Activated T-helper 1 cell treated with anti-CD3 and anti-CD28 coated beads, Interleukin-12 subunit alpha, Interleukin-12 subunit beta, Interleukin-2, Interleukin-4 antibody, amounts not matched to agents 30 ng/mL and 10 ng/mL and 1 ng/mL, durations not matched to agents 14 hours and 24 hours and 36 hours (primary cell): ENCODE results near the gene COL15A1. TPM values are rescaled to one million over a fixed set of nuclear protein-coding genes. Genes with fewer than 3 reads are reported as not detected.

Source experiments
- DNase-seq: peaks from one replicate; pipeline ENCODE4 v3.0.0; 2021; ENCODE audit warnings: low spot score
- H3K27ac Mint-ChIP-seq: one replicate; pipeline ENCODE4 v1.8.0; 2021; ENCODE audit warnings: mild to moderate bottlenecking, mixed read lengths
- H3K27me3 Mint-ChIP-seq: one replicate; pipeline ENCODE4 v1.8.0; 2022; ENCODE audit warnings: mild to moderate bottlenecking, moderate library complexity, mixed read lengths; ENCODE audit not compliant: insufficient read depth
- H3K36me3 Mint-ChIP-seq: one replicate; pipeline ENCODE4 v1.8.0; 2021; ENCODE audit warnings: low read depth, mixed read lengths
- H3K4me1 Mint-ChIP-seq: one replicate; pipeline ENCODE4 v1.8.0; 2021; ENCODE audit warnings: low read depth, mixed read lengths
- H3K4me3 Mint-ChIP-seq: one replicate; pipeline ENCODE4 v1.8.0; 2021; ENCODE audit warnings: mild to moderate bottlenecking, moderate library complexity, mixed read lengths
- H3K9me3 Mint-ChIP-seq: one replicate; pipeline ENCODE4 v1.8.0; 2021; ENCODE audit warnings: mixed read lengths
- intact Hi-C: fragments of 100-400 bp; cut with micrococcal nuclease; formaldehyde crosslinking; loops from one replicate; pipeline ENCODE4 v1.15.1; 2024
- total RNA-seq: library from RNA; stranded (reverse); gene quantifications from 2 replicates; pipeline ENCODE4 v1.2.3, GENCODE V29; 2022

Gene COL15A1
- total RNA-seq, 1 donor from 2014 or later, result 0.05 TPM

- Mint-ChIP-seq H3K9me3 (no peaks in the 10 kb centered on the region), H3K4me1 (peaks cover 29% of the 10 kb centered on the region), H3K36me3 (peaks cover 4% of the 10 kb centered on the region), H3K27me3 (peaks cover 21% of the 10 kb centered on the region), H3K27ac (no peak overlapping the region), H3K4me3 (no peak overlapping the region)
- DNase-seq, result no peak
- intact Hi-C loops, result no loop called here
These were observed 52.3 kb downstream of the COL15A1 start for GRCh38 chr9:98995971-98996504.

- no peak for DNase-seq
- no peaks in the 10 kb centered on the region for H3K9me3 Mint-ChIP-seq
- intact Hi-C loops, result no loop called here
- H3K27me3 Mint-ChIP-seq, result peaks cover 21% of the 10 kb centered on the region
- peaks cover 41% of the 10 kb centered on the region for H3K4me1 Mint-ChIP-seq
- H3K4me3 Mint-ChIP-seq, result no peak overlapping the region
- peaks cover 4% of the 10 kb centered on the region for H3K36me3 Mint-ChIP-seq
- H3K27ac Mint-ChIP-seq, result no peak overlapping the region
These were observed 53.9 kb downstream of the COL15A1 start for GRCh38 chr9:98997604-98998003.

GRCh38 chr9:98998441-98999151 lies 54.9 kb downstream of the COL15A1 start:
- Mint-ChIP-seq H3K9me3 (no peaks in the 10 kb centered on the region), H3K36me3 (peaks cover 2% of the 10 kb centered on the region)

GRCh38 chr9:98999152-98999525 lies 55.4 kb downstream of the COL15A1 start:
- DNase-seq, result no peak
- Mint-ChIP-seq H3K27me3 (peaks cover 21% of the 10 kb centered on the region), H3K4me1 (peaks cover 36% of the 10 kb centered on the region), H3K27ac (no peak overlapping the region), H3K9me3 (no peaks in the 10 kb centered on the region), H3K4me3 (no peak overlapping the region), H3K36me3 (peaks cover 2% of the 10 kb centered on the region)
- intact Hi-C loops, result no loop called here

More at GRCh38 chr9:98998441-98999151, 54.9 kb downstream of the COL15A1 start:
- peaks cover 21% of the 10 kb centered on the region for H3K27me3 Mint-ChIP-seq
- peak; percentile 41 for DNase-seq
- no peak overlapping the region for H3K27ac Mint-ChIP-seq
- peaks cover 39% of the 10 kb centered on the region for H3K4me1 Mint-ChIP-seq
- intact Hi-C loops, result no loop called here
- H3K4me3 Mint-ChIP-seq, result no peak overlapping the region

- Mint-ChIP-seq H3K4me3 (no peak overlapping the region), H3K9me3 (no peaks in the 10 kb centered on the region), H3K27ac (no peak overlapping the region), H3K4me1 (peaks cover 27% of the 10 kb centered on the region), H3K27me3 (peaks cover 16% of the 10 kb centered on the region), H3K36me3 (no peaks in the 10 kb centered on the region)
- intact Hi-C loops, result loop anchor here (1.0 kb wide), 3 partner anchors 25 to 140 kb away; no protein-coding TSS in a partner anchor
- DNase-seq, result peak; percentile 44
These were observed 57.0 kb downstream of the COL15A1 start for GRCh38 chr9:99000476-99001395.

- peaks cover 26% of the 10 kb centered on the region for H3K4me1 Mint-ChIP-seq
- H3K4me3 Mint-ChIP-seq, result no peak overlapping the region
- H3K27me3 Mint-ChIP-seq, result peaks cover 9% of the 10 kb centered on the region
- no peak for DNase-seq
- H3K36me3 Mint-ChIP-seq, result no peaks in the 10 kb centered on the region
- intact Hi-C loops, result no loop called here
- H3K27ac Mint-ChIP-seq, result no peak overlapping the region
- H3K9me3 Mint-ChIP-seq, result no peaks in the 10 kb centered on the region
These were observed 58.2 kb downstream of the COL15A1 start for GRCh38 chr9:99001892-99002291.

- H3K4me3 Mint-ChIP-seq, result no peak overlapping the region
- intact Hi-C loops, result no loop called here
- H3K4me1 Mint-ChIP-seq, result peaks cover 26% of the 10 kb centered on the region
- H3K27me3 Mint-ChIP-seq, result peaks cover 6% of the 10 kb centered on the region
- H3K36me3 Mint-ChIP-seq, result no peaks in the 10 kb centered on the region
- no peaks in the 10 kb centered on the region for H3K9me3 Mint-ChIP-seq
- no peak overlapping the region for H3K27ac Mint-ChIP-seq
- DNase-seq, result no peak
These were observed 59.0 kb downstream of the COL15A1 start for GRCh38 chr9:99002706-99003105.

GRCh38 chr9:99003308-99003707 lies 59.6 kb downstream of the COL15A1 start:
- no peaks in the 10 kb centered on the region for H3K9me3 Mint-ChIP-seq
- intact Hi-C loops, result no loop called here
- H3K4me3 Mint-ChIP-seq, result no peak overlapping the region
- peaks cover 26% of the 10 kb centered on the region for H3K4me1 Mint-ChIP-seq
- H3K36me3 Mint-ChIP-seq, result no peaks in the 10 kb centered on the region
- no peak for DNase-seq
- H3K27ac Mint-ChIP-seq, result no peak overlapping the region
- no peaks in the 10 kb centered on the region for H3K27me3 Mint-ChIP-seq

- DNase-seq, result no peak
- Mint-ChIP-seq H3K4me1 (peaks cover 26% of the 10 kb centered on the region), H3K27me3 (peaks cover 2% of the 10 kb centered on the region), H3K9me3 (peaks cover 2% of the 10 kb centered on the region), H3K36me3 (no peaks in the 10 kb centered on the region), H3K27ac (no peak overlapping the region), H3K4me3 (no peak overlapping the region)
- intact Hi-C loops, result no loop called here
These were observed 60.4 kb downstream of the COL15A1 start for GRCh38 chr9:99004115-99004514.

GRCh38 chr9:99004717-99005460 lies 61.2 kb downstream of the COL15A1 start:
- no peaks in the 10 kb centered on the region for H3K36me3 Mint-ChIP-seq
- no peak for DNase-seq
- H3K4me1 Mint-ChIP-seq, result peaks cover 26% of the 10 kb centered on the region
- no peak overlapping the region for H3K4me3 Mint-ChIP-seq
- H3K9me3 Mint-ChIP-seq, result peaks cover 8% of the 10 kb centered on the region
- H3K27ac Mint-ChIP-seq, result no peak overlapping the region
- peaks cover 3% of the 10 kb centered on the region for H3K27me3 Mint-ChIP-seq
- intact Hi-C loops, result no loop called here

GRCh38 chr9:99005651-99006050 lies 61.9 kb downstream of the COL15A1 start:
- H3K27me3 Mint-ChIP-seq, result peaks cover 3% of the 10 kb centered on the region
- intact Hi-C loops, result no loop called here

GRCh38 chr9:99006511-99006910 lies 62.8 kb downstream of the COL15A1 start:
- Mint-ChIP-seq H3K27ac (no peak overlapping the region), H3K4me3 (no peak overlapping the region), H3K4me1 (peaks cover 13% of the 10 kb centered on the region)

More at GRCh38 chr9:99005651-99006050, 61.9 kb downstream of the COL15A1 start:
- Mint-ChIP-seq H3K4me1 (peaks cover 21% of the 10 kb centered on the region), H3K36me3 (peaks cover 3% of the 10 kb centered on the region), H3K4me3 (no peak overlapping the region), H3K27ac (no peak overlapping the region), H3K9me3 (peaks cover 14% of the 10 kb centered on the region)
- DNase-seq, result no peak

More at GRCh38 chr9:99006511-99006910, 62.8 kb downstream of the COL15A1 start:
- Mint-ChIP-seq H3K27me3 (peaks cover 3% of the 10 kb centered on the region), H3K36me3 (peaks cover 3% of the 10 kb centered on the region), H3K9me3 (peaks cover 22% of the 10 kb centered on the region)
- intact Hi-C loops, result no loop called here
- no peak for DNase-seq
